Kidney (tissue), 14 donors: ENCODE data around the gene PRKAR2A. TPM values are rescaled to one million over a fixed set of nuclear protein-coding genes. Genes with fewer than 3 reads are reported as not detected.
"Not testable (repeated sequence)": the region's sequence is repeated elsewhere in the genome, so short reads cannot be mapped to it uniquely, and the experiment has no call there.

ENCODE experiments used
- DNase-seq, 5 donors: peaks; one replicate each; pipeline ENCODE4 v3.0.0-alpha.2; 2013 to 2020
- FAIRE-seq: peaks from 2 replicates; lab custom pipeline; 2012; peaks lifted over from hg19 to GRCh38; lab: Jason Lieb, UNC
- H3K27ac ChIP-seq, 2 donors: one replicate each; pipeline ENCODE4 v1.7.0; 2013; ENCODE audit warnings: low read depth in 2 of 2, low read length in 2 of 2, inconsistent platforms in 1 of 2
- H3K27me3 ChIP-seq: one replicate; pipeline ENCODE4 v1.7.1; 2013; ENCODE audit warnings: low read length, inconsistent platforms; ENCODE audit not compliant: control insufficient read depth, insufficient read depth
- H3K36me3 ChIP-seq, 3 donors: one replicate each; pipeline versions ENCODE4 v1.7.0 to v1.7.1; 2013; ENCODE audit warnings: low read length in 3 of 3, control low read depth in 1 of 3, inconsistent platforms in 1 of 3; ENCODE audit not compliant: insufficient read depth in 3 of 3, control insufficient read depth in 2 of 3
- H3K4me1 ChIP-seq, 3 donors: one replicate each; pipeline versions ENCODE4 v1.7.0 to v1.7.1; 2013; ENCODE audit warnings: low read length in 3 of 3, inconsistent platforms in 1 of 3, low read depth in 1 of 3; ENCODE audit not compliant: control insufficient read depth in 2 of 3, insufficient read depth in 2 of 3
- H3K4me3 ChIP-seq, 3 donors: one replicate each; pipeline versions ENCODE4 v1.7.0 to v1.8.1; 2013; ENCODE audit warnings: low read length in 3 of 3, control low read depth in 1 of 3, inconsistent platforms in 1 of 3
- H3K9ac ChIP-seq, 3 donors: one replicate each; pipeline versions ENCODE4 v1.7.0 to v1.7.1; 2013; ENCODE audit warnings: low read length in 3 of 3, control low read depth in 1 of 3, inconsistent platforms in 1 of 3
- H3K9me3 ChIP-seq, 3 donors: one replicate each; pipeline versions ENCODE4 v1.7.0 to v1.7.1; 2013; ENCODE audit warnings: low read length in 3 of 3, control low read depth in 1 of 3, inconsistent platforms in 1 of 3; ENCODE audit not compliant: control insufficient read depth in 2 of 3, insufficient read depth in 1 of 3
- intact Hi-C: fragments of 100-400 bp; cut with DNase I; formaldehyde crosslinking; loops from one replicate; pipeline ENCODE4 v1.11.1; 2022
- polyA plus RNA-seq: library from polyadenylated mRNA; stranded (reverse); fragments of 350-450 nt; fragmentation: Illumina TruSeq; extraction: RNeasy Lipid Tissue Mini Kit (QIAGEN cat#74804); gene quantifications from one replicate; pipeline ENCODE4 v1.2.3, GENCODE V29; 2014; ENCODE audit warnings: low read depth, low replicate concordance; ENCODE audit not compliant: insufficient read depth
- total RNA-seq: library from RNA; stranded (reverse); fragmentation: NEBNext Ultra II Directional; extraction: Animal tissue kit (Norgen Biotek cat#: 25700); gene quantifications from one replicate; pipeline ENCODE4 v1.2.1, GENCODE V29; 2021
- TF ChIP-seq, protein P1 (sequence below): IDR thresholded peaks from 3 replicates; pipeline ENCODE4 v1.5.1; 2012; ENCODE audit warnings: mild to moderate bottlenecking, moderate library complexity, borderline replicate concordance; ENCODE audit not compliant: insufficient read depth; ENCODE audit errors: extremely low read depth
- donor health status: control.
- donor health status: control.
- donor health status: control.
- donor health status: control.
- donor health status: control.
- donor health status: DM: yes; HTN: yes; CAD: no.
- donor health status: Normal renal cell carcinoma (clear cell type).

The PRKAR2A gene
- total and polyA plus RNA-seq, 2 donors from 2014 or later = 10.4 to 49.9 TPM

- no peaks in the 10 kb centered on the region for H3K9me3 ChIP-seq
- TF ChIP-seq, protein P1, sequence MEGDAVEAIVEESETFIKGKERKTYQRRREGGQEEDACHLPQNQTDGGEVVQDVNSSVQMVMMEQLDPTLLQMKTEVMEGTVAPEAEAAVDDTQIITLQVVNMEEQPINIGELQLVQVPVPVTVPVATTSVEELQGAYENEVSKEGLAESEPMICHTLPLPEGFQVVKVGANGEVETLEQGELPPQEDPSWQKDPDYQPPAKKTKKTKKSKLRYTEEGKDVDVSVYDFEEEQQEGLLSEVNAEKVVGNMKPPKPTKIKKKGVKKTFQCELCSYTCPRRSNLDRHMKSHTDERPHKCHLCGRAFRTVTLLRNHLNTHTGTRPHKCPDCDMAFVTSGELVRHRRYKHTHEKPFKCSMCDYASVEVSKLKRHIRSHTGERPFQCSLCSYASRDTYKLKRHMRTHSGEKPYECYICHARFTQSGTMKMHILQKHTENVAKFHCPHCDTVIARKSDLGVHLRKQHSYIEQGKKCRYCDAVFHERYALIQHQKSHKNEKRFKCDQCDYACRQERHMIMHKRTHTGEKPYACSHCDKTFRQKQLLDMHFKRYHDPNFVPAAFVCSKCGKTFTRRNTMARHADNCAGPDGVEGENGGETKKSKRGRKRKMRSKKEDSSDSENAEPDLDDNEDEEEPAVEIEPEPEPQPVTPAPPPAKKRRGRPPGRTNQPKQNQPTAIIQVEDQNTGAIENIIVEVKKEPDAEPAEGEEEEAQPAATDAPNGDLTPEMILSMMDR = no peak
- no peaks in the 10 kb centered on the region for H3K4me1 ChIP-seq
- no peaks in the 10 kb centered on the region for H3K27me3 ChIP-seq
- H3K27ac ChIP-seq = no peak overlapping the region
- H3K9ac ChIP-seq = no peak overlapping the region
- H3K36me3 ChIP-seq = no peaks in the 10 kb centered on the region
- DNase-seq (no peak), FAIRE-seq (no peak)
- no peak overlapping the region for H3K4me3 ChIP-seq
- intact Hi-C loops = no loop called here
Observed at GRCh38 chr3:48811524-48811923, 36.1 kb downstream of the PRKAR2A start.

- FAIRE-seq (no peak), DNase-seq (no peak)
- Histone ChIP-seq H3K9ac (no peak overlapping the region), H3K4me1 (no peaks in the 10 kb centered on the region), H3K27me3 (no peaks in the 10 kb centered on the region), H3K9me3 (no peaks in the 10 kb centered on the region), H3K36me3 (no peaks in the 10 kb centered on the region), H3K27ac (no peak overlapping the region), H3K4me3 (no peak overlapping the region)
- intact Hi-C loops = no loop called here
- TF ChIP-seq, protein P1 = no peak
Observed at GRCh38 chr3:48804930-48805329, 42.7 kb downstream of the PRKAR2A start.

- H3K27ac ChIP-seq, H3K9ac ChIP-seq, H3K27me3 ChIP-seq, DNase-seq, H3K4me3 ChIP-seq, H3K9me3 ChIP-seq, intact Hi-C loops, FAIRE-seq, H3K4me1 ChIP-seq, H3K36me3 ChIP-seq: not testable (repeated sequence)
Observed at GRCh38 chr3:48800831-48801230, 46.8 kb downstream of the PRKAR2A start.

DNA sequence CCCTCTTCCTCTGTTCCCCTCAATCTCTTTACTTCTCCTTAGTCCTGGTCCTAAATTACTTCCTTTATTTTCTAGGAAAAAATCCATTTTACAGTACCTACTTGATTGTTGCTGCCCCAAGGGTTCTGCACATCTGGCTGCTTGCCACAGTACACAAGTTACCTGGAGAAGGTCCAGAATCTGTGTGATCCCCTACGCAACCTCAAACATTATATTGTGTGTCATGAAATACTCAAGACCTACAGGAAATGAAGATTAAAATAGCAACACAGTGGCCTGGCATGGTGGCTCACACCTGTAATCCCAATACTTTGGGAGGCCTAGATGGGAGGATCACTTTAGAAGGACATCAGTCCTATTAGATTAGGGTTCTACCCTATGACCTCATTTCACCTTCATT lies 48.7 kb downstream of the PRKAR2A start:
- Histone ChIP-seq H3K36me3 (no peaks in the 10 kb centered on the region), H3K9ac (no peak overlapping the region), H3K4me1 (no peaks in the 10 kb centered on the region), H3K4me3 (no peak overlapping the region), H3K9me3 (no peaks in the 10 kb centered on the region), H3K27me3 (no peaks in the 10 kb centered on the region), H3K27ac (no peak overlapping the region)
- intact Hi-C loops = no loop called here
- FAIRE-seq = no peak
- no peak for DNase-seq
- TF ChIP-seq, protein P1 = no peak
